HepG2 (cell line): Measurements from ENCODE around the gene CCDC85C. TPM values are rescaled to one million over a fixed set of nuclear protein-coding genes. Genes with fewer than 3 reads are reported as not detected.
A peak's percentile ranks its signal among the peaks of the same experiment; 100 is the strongest.

Experiments used
- AKNA ChIP-seq: sonication (generic); formaldehyde crosslinking; IDR thresholded peaks from 2 replicates; pipeline ENCODE4 v1.4.0; 2020; ENCODE audit warnings: missing genetic modification reagents, borderline replicate concordance
- ATF3 ChIP-seq: sonication (generic); formaldehyde crosslinking; IDR thresholded peaks from 2 replicates; pipeline ENCODE4 v1.4.0; 2020; ENCODE audit warnings: missing genetic modification reagents
- BCL6 ChIP-seq: IDR thresholded peaks from 2 replicates; pipeline ENCODE4 v1.6.1; 2016; ENCODE audit warnings: missing genetic modification reagents, missing compliant biosample characterization
- CAMTA2 ChIP-seq: sonication (generic); formaldehyde crosslinking; IDR thresholded peaks from 2 replicates; pipeline ENCODE4 v1.4.0; 2020; ENCODE audit warnings: mild to moderate bottlenecking, missing genetic modification reagents, borderline replicate concordance
- FIP1L1 ChIP-seq: fragments of 200-400 bp; formaldehyde crosslinking; IDR thresholded peaks from 2 replicates; pipeline ENCODE4 v1.6.1; 2018; ENCODE audit warnings: low read depth, mild to moderate bottlenecking, low read length, moderate library complexity, borderline replicate concordance; ENCODE audit not compliant: insufficient read depth
- HOXD1 ChIP-seq: sonication (generic); formaldehyde crosslinking; IDR thresholded peaks from 2 replicates; pipeline ENCODE4 v1.5.0; 2020; ENCODE audit warnings: missing genetic modification reagents
- IKZF1 ChIP-seq: fragments of 450-650 bp; IDR thresholded peaks from 2 replicates; pipeline ENCODE4 v1.7.1; 2016
- JARID2 ChIP-seq: sonication (generic); formaldehyde crosslinking; IDR thresholded peaks from 2 replicates; pipeline ENCODE4 v1.8.1; 2023; ENCODE audit warnings: missing genetic modification reagents, inconsistent platforms; ENCODE audit not compliant: insufficient replicate concordance
- KDM6A ChIP-seq: IDR thresholded peaks from 2 replicates; pipeline ENCODE4 v1.6.1; 2016; ENCODE audit warnings: low read depth
- MED1 ChIP-seq: sonication (generic); formaldehyde crosslinking; IDR thresholded peaks from 2 replicates; pipeline ENCODE4 v1.4.0; 2020; ENCODE audit warnings: missing genetic modification reagents
- PHF20 ChIP-seq: sonication (generic); formaldehyde crosslinking; IDR thresholded peaks from 2 replicates; pipeline ENCODE4 v1.5.0; 2020; ENCODE audit warnings: mild to moderate bottlenecking, missing genetic modification reagents
- PPARG ChIP-seq: conservative IDR thresholded peaks from 2 replicates; pipeline ENCODE4 v1.6.1; 2016; ENCODE audit warnings: missing biosample characterization, missing genetic modification reagents
- U2AF2 ChIP-seq: fragments of 200-400 bp; formaldehyde crosslinking; IDR thresholded peaks from 2 replicates; pipeline ENCODE4 v1.6.1; 2017; ENCODE audit warnings: low read depth, mild to moderate bottlenecking, low read length
- ZBTB7B ChIP-seq: sonication (generic); formaldehyde crosslinking; IDR thresholded peaks from 2 replicates; pipeline ENCODE4 v1.4.0; 2020; ENCODE audit warnings: missing genetic modification reagents
- ZNF121 ChIP-seq: sonication (generic); formaldehyde crosslinking; IDR thresholded peaks from 2 replicates; pipeline ENCODE4 v1.5.0; 2020; ENCODE audit warnings: mild to moderate bottlenecking, missing genetic modification reagents
- ZNF20 ChIP-seq: sonication (generic); formaldehyde crosslinking; IDR thresholded peaks from 2 replicates; pipeline ENCODE4 v1.4.0; 2020; ENCODE audit warnings: mild to moderate bottlenecking, moderate library complexity, missing genetic modification reagents
- ZNF251 ChIP-seq: sonication (generic); formaldehyde crosslinking; IDR thresholded peaks from 2 replicates; pipeline ENCODE4 v1.9.0; 2021; ENCODE audit warnings: mild to moderate bottlenecking, missing genetic modification reagents
- ZNF343 ChIP-seq: sonication (generic); formaldehyde crosslinking; IDR thresholded peaks from 2 replicates; pipeline ENCODE4 v1.4.0; 2020; ENCODE audit warnings: mild to moderate bottlenecking, missing genetic modification reagents
- ZNF577 ChIP-seq: sonication (generic); formaldehyde crosslinking; IDR thresholded peaks from 2 replicates; pipeline ENCODE4 v1.4.0; 2020; ENCODE audit warnings: mild to moderate bottlenecking, low read depth, missing genetic modification reagents, borderline replicate concordance
- ZNF598 ChIP-seq: sonication (generic); formaldehyde crosslinking; IDR thresholded peaks from 2 replicates; pipeline ENCODE4 v1.5.1; 2020; ENCODE audit warnings: mild to moderate bottlenecking, missing genetic modification reagents, borderline replicate concordance
- ZNF747 ChIP-seq: sonication (generic); formaldehyde crosslinking; IDR thresholded peaks from 2 replicates; pipeline ENCODE4 v1.8.1; 2023; ENCODE audit warnings: missing genetic modification reagents, mild to moderate bottlenecking, borderline replicate concordance
- ZNF770 ChIP-seq: sonication (generic); formaldehyde crosslinking; IDR thresholded peaks from 2 replicates; pipeline ENCODE4 v1.5.0; 2020; ENCODE audit warnings: mild to moderate bottlenecking, missing genetic modification reagents
- ZNF782 ChIP-seq: sonication (generic); formaldehyde crosslinking; IDR thresholded peaks from 2 replicates; pipeline ENCODE4 v1.4.0; 2020; ENCODE audit warnings: missing genetic modification reagents, mild to moderate bottlenecking, borderline replicate concordance
- polyA plus RNA-seq, 8 experiments: library from polyadenylated mRNA; depleted of rRNA in 3 of 8; stranded (reverse) in 7 of 8; unstranded in 1 of 8; fragments of >200 nt; fragmentation: Illumina TruSeq in 4 of 8; extraction: Trizol in 4 of 8; gene quantifications; 2 replicates each; pipeline versions ENCODE4 v1.2.1 to v1.2.3, GENCODE V29; 2011 to 2016; ENCODE audit warnings: low read depth in 4 of 8, missing spikeins in 1 of 8, mixed read lengths in 1 of 8; ENCODE audit not compliant: insufficient read depth in 1 of 8
- total RNA-seq, 5 experiments: library from RNA; depleted of rRNA; stranded (reverse); fragments of >200 nt; fragmentation: Illumina TruSeq; extraction: Trizol; gene quantifications; 2 replicates each; pipeline ENCODE4 v1.2.3, GENCODE V29; 2016; ENCODE audit warnings: low read depth in 1 of 5

CCDC85C gene
- total and polyA plus RNA-seq, 2 of the 13 experiments (the other 11 are each of a cell fraction or from before 2014, with no cell fraction given) = 18.8 to 43.8 TPM

- peak; percentile 70; the same call in 1 of the 2 replicates for TF ChIP-seq ZNF747 (CRISPR knock-in tag)
- peak; percentile 79; the same call in 1 of the 2 replicates for TF ChIP-seq ATF3
- peak; percentile 75 for TF ChIP-seq ZNF121
- no peak for TF ChIP-seq IKZF1
- TF ChIP-seq MED1 (CRISPR knock-in tag) = peak; percentile 80
- peak; percentile 61; the same call in 1 of the 2 replicates for TF ChIP-seq ZNF770
- TF ChIP-seq ZNF577 (CRISPR knock-in tag) = no peak
- TF ChIP-seq ZNF251 (CRISPR knock-in tag) = peak; percentile 91
- TF ChIP-seq HOXD1 (CRISPR knock-in tag) = 0 out of 2 replicates have a peak, but pooled peaks have one; percentile 64
- TF ChIP-seq U2AF2 = no peak
- TF ChIP-seq ZNF782 (CRISPR knock-in tag) = peak; percentile 98; the same call in 1 of the 2 replicates
- TF ChIP-seq ZNF343 (CRISPR knock-in tag) = peak; percentile 97
- TF ChIP-seq KDM6A (CRISPR knock-in tag) = 0 out of 2 replicates have a peak, but pooled peaks have one; percentile 12
- TF ChIP-seq PPARG = no peak
- no peak for TF ChIP-seq ZBTB7B (CRISPR knock-in tag)
- peak; percentile 62 for TF ChIP-seq PHF20 (CRISPR knock-in tag)
- TF ChIP-seq AKNA = peak; percentile 60; the same call in 1 of the 2 replicates
- no peak for TF ChIP-seq ZNF598 (CRISPR knock-in tag)
- TF ChIP-seq BCL6 = peak; percentile 18; the same call in 1 of the 2 replicates
- TF ChIP-seq JARID2 (CRISPR knock-in tag) = no peak
- no peak for TF ChIP-seq ZNF20 (CRISPR knock-in tag)
- peak; percentile 67; the same call in 1 of the 2 replicates for TF ChIP-seq CAMTA2 (CRISPR knock-in tag)
- TF ChIP-seq FIP1L1 = no peak
Observed at GRCh38 chr14:99603471-99604277, at the start of gene CCDC85C (continued).
